K562 (cell line): Measurements from ENCODE around the gene ARHGAP25.
A peak's percentile ranks its signal among the peaks of the same experiment; 100 is the strongest.

Source experiments
- CBFA2T3 ChIP-seq: fragments of 450-650 bp; IDR thresholded peaks from 2 replicates; pipeline ENCODE4 v1.6.1; 2017
- CEBPB ChIP-seq: fragments of 450-650 bp; IDR thresholded peaks from 2 replicates; pipeline ENCODE4 v1.6.1; 2016; ENCODE audit warnings: missing genetic modification characterization, missing compliant biosample characterization
- CTCF ChIP-seq, 3 experiments: IDR thresholded peaks in 2 of 3; conservative IDR thresholded peaks in 1 of 3; 2 replicates each; pipeline ENCODE4 v1.5.1; 2011 to 2012; ENCODE audit warnings: low read length in 3 of 3, mild to moderate bottlenecking in 3 of 3, control low read depth in 2 of 3, improper control_type of control experiment in 1 of 3, inconsistent platforms in 1 of 3, low read depth in 1 of 3, mixed read lengths in 1 of 3, moderate library complexity in 1 of 3; ENCODE audit not compliant: insufficient read depth in 2 of 3
- E2F5 ChIP-seq: sonication (generic); formaldehyde crosslinking; IDR thresholded peaks from 2 replicates; pipeline ENCODE4 v1.8.0; 2022; ENCODE audit warnings: mild to moderate bottlenecking, missing genetic modification reagents
- FOXJ2 ChIP-seq: fragments of 200-800 bp; sonication (Bioruptor generic); IDR thresholded peaks from 2 replicates; pipeline ENCODE4 v1.6.1; 2016; ENCODE audit warnings: missing genetic modification characterization, missing compliant biosample characterization
- SMARCA4 ChIP-seq: fragments of 450-650 bp; IDR thresholded peaks from 2 replicates; pipeline ENCODE4 v1.6.1; 2016
- SP1 ChIP-seq: sonication (generic); formaldehyde crosslinking; IDR thresholded peaks from 2 replicates; pipeline ENCODE4 v1.8.1; 2022; ENCODE audit warnings: mild to moderate bottlenecking, missing genetic modification reagents
- ZNF280A ChIP-seq: fragments of 450-650 bp; IDR thresholded peaks from 2 replicates; pipeline ENCODE4 v1.6.1; 2018; ENCODE audit warnings: mild to moderate bottlenecking, low read depth; ENCODE audit not compliant: partially characterized antibody

- TF ChIP-seq E2F5 (CRISPR knock-in tag), result no peak
- TF ChIP-seq SMARCA4, result no peak
- TF ChIP-seq ZNF280A, result no peak
- peak; percentile 30 to 51 (median 49); a peak in 4 of 6 replicates for TF ChIP-seq CTCF (IDR thresholded peaks at IDR 0.05 in 2 of 3, conservative IDR thresholded peaks at IDR 0.05 in 1 of 3; ENCODE audit: insufficient read depth in 2 of 3, low read depth in 1 of 3, low read length in 3 of 3)
- TF ChIP-seq FOXJ2 (tag), result no peak
- no peak for TF ChIP-seq SP1 (CRISPR knock-in tag)
- TF ChIP-seq CEBPB (tag), result no peak
- TF ChIP-seq CBFA2T3, result no peak
These were observed 77.6 kb downstream of the ARHGAP25 start for GRCh38 chr2:68812251-68812650.
